IPS DF 6.9 (cell line): ENCODE data around the gene RANGRF.

ENCODE experiments used
- DNase-seq: peaks from one replicate; pipeline ENCODE4 v3.0.0-alpha.2; 2013; ENCODE audit warnings: low read depth, low spot score
- H3K27ac ChIP-seq: one replicate; pipeline ENCODE4 v1.5.1; 2013; ENCODE audit warnings: low read length, control low read depth
- H3K27me3 ChIP-seq: 2 replicates; pipeline ENCODE4 v1.6.1; 2013; ENCODE audit warnings: mild to moderate bottlenecking, low read length; ENCODE audit not compliant: control insufficient read depth, insufficient read depth
- H3K36me3 ChIP-seq: 2 replicates; pipeline ENCODE4 v1.6.1; 2013; ENCODE audit warnings: low read length; ENCODE audit not compliant: control insufficient read depth, insufficient read depth
- H3K4me1 ChIP-seq: 2 replicates; pipeline ENCODE4 v1.6.1; 2013; ENCODE audit warnings: low read length; ENCODE audit not compliant: control insufficient read depth, insufficient read depth
- H3K4me3 ChIP-seq: 2 replicates; pipeline ENCODE4 v1.5.1; 2013; ENCODE audit warnings: mild to moderate bottlenecking, low read length
- H3K9me3 ChIP-seq: 2 replicates; pipeline ENCODE4 v1.6.1; 2013; ENCODE audit warnings: low read length, inconsistent platforms; ENCODE audit not compliant: control insufficient read depth, insufficient read depth
- WGBS: extraction: QIAGEN DNeasy Blood & Tissue Kit; methylation state at CpG from one replicate; pipeline ENCODE4 v1.1.7; 2013; ENCODE audit warnings: mixed read lengths, missing lambda C conversion rate; ENCODE audit not compliant: insufficient read length, insufficient coverage; 5-methylcytosine and 5-hydroxymethylcytosine counted together

Gene RANGRF

GRCh38 chr17:8275421-8276290, 12.8 kb upstream of the RANGRF start:
- no peaks in the 10 kb centered on the region for H3K27me3 ChIP-seq
- no peaks in the 10 kb centered on the region for H3K4me1 ChIP-seq
- WGBS = no CpG with 5 or more reads among the region's 9 CpGs
- no peak for DNase-seq
- H3K9me3 ChIP-seq = no peaks in the 10 kb centered on the region
- no peak overlapping the region for H3K27ac ChIP-seq
- no peaks in the 10 kb centered on the region; the same call in 1 of the 2 replicates for H3K36me3 ChIP-seq
- no peak overlapping the region for H3K4me3 ChIP-seq

DNA sequence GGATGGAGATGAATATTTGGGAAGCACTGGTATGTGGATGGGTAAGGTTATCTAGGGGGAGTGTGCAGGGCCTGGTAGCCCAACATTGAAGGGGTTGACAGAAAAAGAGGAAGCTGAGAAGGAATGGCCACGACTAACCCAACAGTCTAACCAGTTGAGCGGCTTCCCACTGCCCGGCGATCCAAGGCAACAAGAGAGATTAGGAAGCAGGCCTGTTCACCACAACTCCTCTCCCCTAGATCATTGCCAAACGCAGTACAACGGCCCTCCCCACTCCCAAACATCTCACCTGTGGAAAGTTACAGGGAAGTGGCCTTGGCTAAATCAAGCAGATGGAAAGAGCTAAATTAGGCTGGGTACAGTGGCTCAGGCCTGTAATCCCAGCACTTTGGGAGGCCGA, 11.2 kb upstream of the RANGRF start:
- no peaks in the 10 kb centered on the region for H3K9me3 ChIP-seq
- DNase-seq = no peak
- no peaks in the 10 kb centered on the region for H3K27me3 ChIP-seq
- no peaks in the 10 kb centered on the region for H3K4me1 ChIP-seq
- H3K36me3 ChIP-seq = no peaks in the 10 kb centered on the region; the same call in 1 of the 2 replicates
- no CpG with 5 or more reads among the region's 7 CpGs for WGBS
- no peak overlapping the region for H3K27ac ChIP-seq
- no peak overlapping the region for H3K4me3 ChIP-seq

- H3K9me3 ChIP-seq = no peaks in the 10 kb centered on the region
- WGBS = no CpG with 5 or more reads among the region's 3 CpGs
- H3K4me3 ChIP-seq = no peak overlapping the region
- no peaks in the 10 kb centered on the region; the same call in 1 of the 2 replicates for H3K4me1 ChIP-seq
- H3K36me3 ChIP-seq = no peaks in the 10 kb centered on the region
- no peaks in the 10 kb centered on the region for H3K27me3 ChIP-seq
- H3K27ac ChIP-seq = no peak overlapping the region
- no peak for DNase-seq
These were observed 6.1 kb upstream of the RANGRF start for GRCh38 chr17:8282345-8282744.

GRCh38 chr17:8283356-8283755, 5.1 kb upstream of the RANGRF start:
- Histone ChIP-seq H3K4me3 (no peak overlapping the region), H3K36me3 (no peaks in the 10 kb centered on the region), H3K4me1 (no peaks in the 10 kb centered on the region; the same call in 1 of the 2 replicates), H3K27me3 (no peaks in the 10 kb centered on the region), H3K27ac (no peak overlapping the region), H3K9me3 (no peaks in the 10 kb centered on the region)
- DNase-seq = no peak
- WGBS = no CpG with 5 or more reads among the region's 4 CpGs

DNA sequence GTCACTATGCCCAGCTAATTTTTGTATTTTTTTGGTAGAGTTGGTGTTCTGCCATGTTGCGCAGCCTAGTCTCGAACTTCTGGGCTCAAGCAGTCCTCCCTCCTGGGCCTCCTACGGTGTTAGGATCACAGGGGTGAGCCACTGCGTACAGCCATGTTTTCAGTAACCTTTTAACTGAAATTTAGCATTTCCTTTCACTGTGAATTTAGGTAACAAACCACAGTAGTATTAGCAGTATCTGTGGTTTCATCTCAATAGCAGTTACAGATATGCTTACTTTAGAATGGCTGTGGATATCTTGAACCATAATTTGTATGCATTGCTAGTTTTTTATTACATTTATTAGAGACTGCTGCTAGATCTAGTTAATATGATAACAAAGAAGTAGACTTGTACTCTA, 4.3 kb upstream of the RANGRF start:
- WGBS = no CpG with 5 or more reads among the region's 4 CpGs
- H3K36me3 ChIP-seq = no peaks in the 10 kb centered on the region
- H3K27me3 ChIP-seq = no peaks in the 10 kb centered on the region
- DNase-seq = no peak
- H3K27ac ChIP-seq = no peak overlapping the region
- no peak overlapping the region for H3K4me3 ChIP-seq
- no peaks in the 10 kb centered on the region for H3K9me3 ChIP-seq
- no peaks in the 10 kb centered on the region; the same call in 1 of the 2 replicates for H3K4me1 ChIP-seq

- no peak overlapping the region for H3K27ac ChIP-seq
- DNase-seq = no peak
- H3K4me3 ChIP-seq = no peak overlapping the region
- H3K9me3 ChIP-seq = no peaks in the 10 kb centered on the region
- no peaks in the 10 kb centered on the region; the same call in 1 of the 2 replicates for H3K4me1 ChIP-seq
- H3K27me3 ChIP-seq = no peaks in the 10 kb centered on the region
- no CpG with 5 or more reads among the region's 10 CpGs for whole genome bisulfite sequencing
- H3K36me3 ChIP-seq = no peaks in the 10 kb centered on the region
These were observed 2.9 kb upstream of the RANGRF start for GRCh38 chr17:8285270-8286181.

DNA sequence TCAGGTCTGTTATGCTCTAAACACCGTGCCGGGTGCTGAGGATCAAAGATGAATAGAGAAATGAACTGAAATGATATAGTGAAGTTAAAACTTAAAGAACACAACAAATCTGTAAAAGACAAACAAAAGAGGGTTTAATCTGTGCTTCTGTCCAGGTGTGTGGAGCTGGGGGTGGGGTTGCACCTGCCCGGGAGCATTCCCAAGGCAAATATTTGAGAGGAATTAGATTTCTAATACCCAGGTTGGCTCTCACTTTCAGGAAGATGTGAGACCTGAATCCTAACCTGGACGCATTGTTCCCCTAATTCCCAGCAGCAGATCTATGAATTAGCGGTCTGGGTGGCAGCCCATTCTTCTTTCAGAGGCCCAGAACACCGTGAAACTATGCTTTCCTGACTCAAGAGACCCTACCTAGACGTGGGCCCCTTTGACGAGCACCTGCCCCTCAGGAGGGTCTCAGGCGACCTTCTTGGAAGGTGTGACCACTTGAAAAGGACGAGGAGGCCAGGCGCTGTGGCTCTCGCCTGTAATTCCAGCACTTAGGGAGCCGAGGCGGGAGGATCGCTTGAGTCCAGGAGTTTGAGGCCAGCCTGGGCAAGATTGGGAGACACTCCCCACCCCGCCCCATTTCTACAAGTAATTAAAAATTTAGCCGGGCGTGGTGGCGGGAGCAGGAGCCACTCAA, 677 bp upstream of the RANGRF start:
- WGBS = no CpG with 5 or more reads among the region's 19 CpGs
- Histone ChIP-seq H3K27ac (no peak overlapping the region), H3K27me3 (no peaks in the 10 kb centered on the region), H3K9me3 (no peaks in the 10 kb centered on the region), H3K36me3 (no peaks in the 10 kb centered on the region), H3K4me3 (peak overlapping the region; percentile 69; the same call in 1 of the 2 replicates), H3K4me1 (no peaks in the 10 kb centered on the region)
- DNase-seq = no peak

DNA sequence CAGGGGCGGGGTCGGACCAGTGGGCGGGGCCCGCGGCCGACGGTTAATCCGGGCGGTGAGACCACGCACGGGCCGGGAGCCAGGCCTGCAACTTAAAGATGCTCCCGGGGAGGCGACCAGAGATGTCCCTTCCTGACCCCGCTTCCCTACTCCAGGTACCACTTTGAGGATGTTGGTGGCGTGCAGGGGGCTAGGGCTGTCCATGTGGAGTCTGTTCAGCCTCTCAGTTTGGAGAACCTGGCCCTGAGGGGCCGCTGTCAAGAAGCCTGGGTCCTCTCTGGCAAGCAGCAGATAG, 580 bp downstream of the RANGRF start:
- WGBS = no CpG with 5 or more reads among the region's 17 CpGs
- H3K4me3 ChIP-seq = peak overlapping the region; percentile 69; the same call in 1 of the 2 replicates
- H3K36me3 ChIP-seq = no peaks in the 10 kb centered on the region
- H3K27ac ChIP-seq = no peak overlapping the region
- no peak for DNase-seq
- no peaks in the 10 kb centered on the region for H3K9me3 ChIP-seq
- no peaks in the 10 kb centered on the region for H3K4me1 ChIP-seq
- no peaks in the 10 kb centered on the region for H3K27me3 ChIP-seq

DNA sequence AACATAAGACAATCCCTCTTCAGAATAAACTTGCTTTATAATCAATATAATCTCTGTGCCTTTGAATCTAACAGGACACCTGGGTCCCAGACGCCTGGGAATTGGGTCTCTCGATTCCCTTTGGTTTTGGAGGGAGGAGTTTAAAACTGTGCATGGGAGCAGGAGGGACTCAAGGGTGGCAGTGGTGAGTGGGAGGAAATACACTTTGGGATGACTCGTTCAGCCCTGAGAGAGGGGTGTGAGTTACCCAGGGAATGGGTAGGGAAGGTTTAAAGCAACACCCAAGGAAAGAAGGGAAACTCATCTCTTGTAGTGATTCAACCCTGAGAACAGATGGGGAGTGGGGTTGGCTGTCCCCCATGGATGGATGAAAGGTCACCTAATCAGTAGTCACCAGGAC, 1.6 kb downstream of the RANGRF start:
- DNase-seq = no peak
- Histone ChIP-seq H3K4me1 (peaks cover 3% of the 10 kb centered on the region; the same call in 1 of the 2 replicates), H3K27me3 (no peaks in the 10 kb centered on the region), H3K27ac (no peak overlapping the region), H3K4me3 (no peak overlapping the region), H3K9me3 (no peaks in the 10 kb centered on the region), H3K36me3 (no peaks in the 10 kb centered on the region)
- WGBS = no CpG with 5 or more reads among the region's 3 CpGs
